ENCODE data around the gene IFIT2.

DNA sequence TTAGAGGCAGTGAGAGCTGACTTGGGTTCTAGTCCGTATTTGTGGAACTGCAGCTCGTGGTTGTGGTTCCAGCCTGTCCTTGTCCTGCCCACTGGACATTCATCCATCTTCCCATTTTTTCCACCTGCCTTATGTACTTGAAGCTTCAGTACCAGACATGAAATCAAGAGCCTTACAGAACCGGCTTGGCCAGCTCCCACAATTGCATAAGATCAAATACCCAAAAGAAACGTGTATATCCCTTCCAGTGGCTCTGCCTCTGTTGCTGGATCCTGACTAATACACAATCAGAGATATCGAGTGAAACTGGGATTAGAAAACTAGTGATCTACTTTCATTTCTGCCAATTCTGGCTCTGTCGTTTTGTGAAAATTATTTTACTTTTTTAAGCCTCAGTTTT lies 26.5 kb upstream of the IFIT2 start:
- no peak for TF ChIP-seq POLR2A (IDR thresholded peaks at IDR 0.05)
- TF ChIP-seq, protein P1, sequence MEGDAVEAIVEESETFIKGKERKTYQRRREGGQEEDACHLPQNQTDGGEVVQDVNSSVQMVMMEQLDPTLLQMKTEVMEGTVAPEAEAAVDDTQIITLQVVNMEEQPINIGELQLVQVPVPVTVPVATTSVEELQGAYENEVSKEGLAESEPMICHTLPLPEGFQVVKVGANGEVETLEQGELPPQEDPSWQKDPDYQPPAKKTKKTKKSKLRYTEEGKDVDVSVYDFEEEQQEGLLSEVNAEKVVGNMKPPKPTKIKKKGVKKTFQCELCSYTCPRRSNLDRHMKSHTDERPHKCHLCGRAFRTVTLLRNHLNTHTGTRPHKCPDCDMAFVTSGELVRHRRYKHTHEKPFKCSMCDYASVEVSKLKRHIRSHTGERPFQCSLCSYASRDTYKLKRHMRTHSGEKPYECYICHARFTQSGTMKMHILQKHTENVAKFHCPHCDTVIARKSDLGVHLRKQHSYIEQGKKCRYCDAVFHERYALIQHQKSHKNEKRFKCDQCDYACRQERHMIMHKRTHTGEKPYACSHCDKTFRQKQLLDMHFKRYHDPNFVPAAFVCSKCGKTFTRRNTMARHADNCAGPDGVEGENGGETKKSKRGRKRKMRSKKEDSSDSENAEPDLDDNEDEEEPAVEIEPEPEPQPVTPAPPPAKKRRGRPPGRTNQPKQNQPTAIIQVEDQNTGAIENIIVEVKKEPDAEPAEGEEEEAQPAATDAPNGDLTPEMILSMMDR (IDR thresholded peaks at IDR 0.05) = no peak
- no peak for TF ChIP-seq POLR2AphosphoS5 (IDR thresholded peaks at IDR 0.05)
